ENCODE measurements around the gene PRKCB. TPM values are rescaled to one million over a fixed set of nuclear protein-coding genes. Genes with fewer than 3 reads are reported as not detected.

PRKCB gene
- total RNA-seq, 3 donors from 2014 or later = 1.3 to 5.3 (median 4.7) TPM

DNA sequence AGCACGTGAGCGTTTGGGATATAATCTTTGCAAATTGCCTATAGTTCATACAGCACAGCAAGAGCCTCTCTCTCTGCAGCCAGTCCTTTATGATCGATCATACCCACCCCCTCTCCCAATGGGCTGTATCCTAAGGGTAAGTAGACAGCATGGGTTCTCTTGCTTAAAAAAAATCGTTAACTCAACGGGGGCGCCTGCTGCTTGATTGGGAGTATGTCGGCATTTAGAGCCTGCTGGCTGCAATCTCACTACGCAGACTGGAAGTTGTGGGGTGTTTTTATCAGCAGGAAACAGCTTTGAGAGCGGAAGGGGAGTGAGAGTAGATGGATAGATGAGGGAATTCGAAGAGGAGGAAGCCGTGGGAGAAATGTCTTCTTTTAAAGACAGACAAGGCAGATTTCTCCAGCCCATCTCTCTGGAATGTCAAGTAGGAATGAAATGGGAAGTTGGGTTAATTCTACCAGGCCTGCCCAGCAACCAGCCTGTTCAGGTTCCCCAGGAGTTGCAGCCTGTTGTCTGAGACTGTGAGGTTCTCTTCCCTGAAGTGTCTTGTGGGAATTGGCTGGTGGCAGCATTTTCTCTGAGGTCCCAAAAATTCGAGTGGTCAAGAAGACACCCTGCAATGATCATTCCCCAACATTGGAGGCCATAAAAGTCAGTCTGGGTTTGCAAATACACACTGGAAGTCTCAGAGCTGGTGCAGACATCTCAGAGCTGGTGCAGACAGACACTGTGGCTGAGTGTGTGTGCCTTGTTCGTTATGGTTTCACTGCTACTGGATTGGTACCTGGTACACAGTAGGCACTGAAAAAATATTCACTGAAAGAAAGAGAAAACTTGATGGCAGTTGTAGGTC lies 65.6 kb downstream of the PRKCB start:
- no peak for DNase-seq (ENCODE audit: low spot score in 2 of 2)
- TF ChIP-seq POLR2AphosphoS5 (IDR thresholded peaks at IDR 0.05) = no peak
- TF ChIP-seq, protein P1, sequence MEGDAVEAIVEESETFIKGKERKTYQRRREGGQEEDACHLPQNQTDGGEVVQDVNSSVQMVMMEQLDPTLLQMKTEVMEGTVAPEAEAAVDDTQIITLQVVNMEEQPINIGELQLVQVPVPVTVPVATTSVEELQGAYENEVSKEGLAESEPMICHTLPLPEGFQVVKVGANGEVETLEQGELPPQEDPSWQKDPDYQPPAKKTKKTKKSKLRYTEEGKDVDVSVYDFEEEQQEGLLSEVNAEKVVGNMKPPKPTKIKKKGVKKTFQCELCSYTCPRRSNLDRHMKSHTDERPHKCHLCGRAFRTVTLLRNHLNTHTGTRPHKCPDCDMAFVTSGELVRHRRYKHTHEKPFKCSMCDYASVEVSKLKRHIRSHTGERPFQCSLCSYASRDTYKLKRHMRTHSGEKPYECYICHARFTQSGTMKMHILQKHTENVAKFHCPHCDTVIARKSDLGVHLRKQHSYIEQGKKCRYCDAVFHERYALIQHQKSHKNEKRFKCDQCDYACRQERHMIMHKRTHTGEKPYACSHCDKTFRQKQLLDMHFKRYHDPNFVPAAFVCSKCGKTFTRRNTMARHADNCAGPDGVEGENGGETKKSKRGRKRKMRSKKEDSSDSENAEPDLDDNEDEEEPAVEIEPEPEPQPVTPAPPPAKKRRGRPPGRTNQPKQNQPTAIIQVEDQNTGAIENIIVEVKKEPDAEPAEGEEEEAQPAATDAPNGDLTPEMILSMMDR (IDR thresholded peaks at IDR 0.05) = no peak
- TF ChIP-seq POLR2A (IDR thresholded peaks at IDR 0.05) = no peak
- no peaks in the 10 kb centered on the region for H3K4me1 ChIP-seq
- H3K27me3 ChIP-seq = no peaks in the 10 kb centered on the region
- no peaks in the 10 kb centered on the region for H3K9me3 ChIP-seq
- H3K36me3 ChIP-seq = no peaks in the 10 kb centered on the region
- no peak overlapping the region for H3K27ac ChIP-seq
- no peak overlapping the region for H3K4me3 ChIP-seq
- intact Hi-C loops (cut with DNase I; ENCODE audit: low total_unique reads) = no loop called here

DNA sequence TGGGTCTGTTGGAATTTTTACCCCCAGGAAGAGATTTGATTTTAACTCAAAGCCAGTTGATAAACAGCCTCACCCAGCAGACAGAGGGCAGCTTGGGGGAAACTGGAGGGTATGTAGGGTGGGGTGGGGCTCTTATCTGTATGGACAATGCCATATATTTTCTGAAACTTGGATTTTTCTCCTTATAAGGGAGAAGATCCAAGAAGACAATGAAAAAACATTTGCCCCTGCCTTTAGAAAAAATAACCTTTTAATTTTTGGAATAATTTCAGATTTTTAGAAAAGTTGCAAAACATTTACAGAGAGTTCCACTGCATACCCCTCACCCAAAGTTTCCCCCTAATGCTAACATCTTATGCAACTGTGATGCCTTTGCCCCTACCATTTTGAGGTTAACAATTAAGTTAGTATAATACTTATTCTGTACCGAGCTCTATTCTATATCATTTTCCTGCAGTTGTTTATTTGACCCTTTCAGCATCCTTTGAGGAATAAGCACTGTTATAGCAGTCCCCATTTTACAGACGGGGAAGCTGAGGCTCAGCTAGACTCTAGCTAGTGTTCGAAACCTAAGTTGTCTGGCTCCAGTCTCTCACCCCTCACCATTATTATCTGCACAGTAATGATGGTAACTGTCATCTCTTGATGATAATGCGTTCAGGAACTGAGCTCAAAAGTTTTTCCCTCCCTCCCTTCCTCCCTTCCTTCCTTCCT lies 66.4 kb downstream of the PRKCB start:
- TF ChIP-seq POLR2A (IDR thresholded peaks at IDR 0.05) (no peak), POLR2AphosphoS5 (IDR thresholded peaks at IDR 0.05) (no peak)
- TF ChIP-seq, protein P1 (IDR thresholded peaks at IDR 0.05) = no peak
- no peak overlapping the region for H3K4me3 ChIP-seq
- no peaks in the 10 kb centered on the region for H3K27me3 ChIP-seq
- H3K4me1 ChIP-seq = no peaks in the 10 kb centered on the region
- no peaks in the 10 kb centered on the region for H3K9me3 ChIP-seq
- H3K36me3 ChIP-seq = no peaks in the 10 kb centered on the region
- no peak overlapping the region for H3K27ac ChIP-seq
- intact Hi-C loops (cut with DNase I; ENCODE audit: low total_unique reads) = no loop called here
- DNase-seq (ENCODE audit: low spot score in 2 of 2) = no peak

DNA sequence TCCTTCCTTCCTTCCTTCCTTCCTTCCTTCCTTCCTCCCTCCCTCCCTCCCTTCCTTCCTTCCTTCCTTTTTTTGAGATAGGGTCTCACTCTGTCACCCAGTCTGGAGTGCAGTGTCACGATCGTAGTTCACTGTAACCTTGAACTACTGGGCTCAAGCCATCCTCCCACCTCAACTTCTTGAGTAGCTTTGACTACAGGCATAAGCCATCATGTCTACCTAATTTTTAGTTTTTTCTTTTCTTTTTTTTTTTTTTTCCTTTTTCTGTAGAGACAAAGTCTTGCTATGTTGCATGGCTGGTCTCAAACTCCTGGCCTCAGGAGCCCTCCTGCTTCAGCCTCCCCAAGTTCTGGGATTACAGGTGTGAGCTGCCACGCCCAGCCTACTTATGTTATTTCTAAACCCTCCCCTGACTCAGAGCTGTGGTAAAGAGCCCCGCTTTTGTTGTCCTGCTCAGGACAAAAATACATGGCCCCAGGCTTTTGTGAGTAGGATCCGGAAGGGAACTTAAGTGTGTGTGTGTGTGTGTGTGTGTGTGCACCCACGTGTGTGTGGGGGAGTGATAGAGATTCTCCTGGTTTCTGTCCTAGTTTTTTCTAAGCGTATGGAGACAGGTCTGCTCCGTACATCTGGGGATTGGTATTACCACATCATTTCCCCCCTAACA lies 67.1 kb downstream of the PRKCB start:
- Histone ChIP-seq H3K4me3 (no peak overlapping the region), H3K27ac (no peak overlapping the region), H3K4me1 (no peaks in the 10 kb centered on the region), H3K9me3 (no peaks in the 10 kb centered on the region), H3K27me3 (no peaks in the 10 kb centered on the region), H3K36me3 (no peaks in the 10 kb centered on the region)
- intact Hi-C loops (cut with DNase I; ENCODE audit: low total_unique reads) = no loop called here
- no peak for DNase-seq (ENCODE audit: low spot score in 2 of 2)
- TF ChIP-seq POLR2A (IDR thresholded peaks at IDR 0.05) (no peak), POLR2AphosphoS5 (IDR thresholded peaks at IDR 0.05) (no peak)
- TF ChIP-seq, protein P1 (IDR thresholded peaks at IDR 0.05) = no peak

DNA sequence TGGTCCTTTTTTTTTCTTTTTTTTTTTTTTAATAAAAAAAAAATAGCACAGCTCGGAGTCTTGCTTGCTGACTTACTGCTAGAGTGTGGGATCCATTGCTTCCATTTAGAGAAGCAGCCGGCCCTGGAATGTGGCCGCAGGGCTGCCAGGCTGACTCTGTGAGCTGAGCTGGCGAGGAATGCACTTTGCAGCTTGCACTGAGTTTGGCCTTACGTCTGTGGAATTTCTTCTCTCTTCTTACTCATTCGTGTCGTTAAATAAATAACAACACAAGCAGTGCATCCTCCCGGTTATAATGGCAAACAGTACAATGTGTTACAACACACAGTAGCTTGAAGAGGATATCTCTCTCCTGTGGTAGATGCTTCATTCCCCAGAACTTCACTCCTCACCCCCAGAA lies 69.2 kb downstream of the PRKCB start:
- Histone ChIP-seq H3K27me3 (no peaks in the 10 kb centered on the region), H3K4me3 (no peak overlapping the region), H3K36me3 (no peaks in the 10 kb centered on the region), H3K9me3 (no peaks in the 10 kb centered on the region), H3K4me1 (no peaks in the 10 kb centered on the region), H3K27ac (peak overlapping the region; percentile 29 to 52)
- DNase-seq (ENCODE audit: low spot score in 2 of 2) = peak in 1 of 2 donors; percentile 74
- no peak for TF ChIP-seq POLR2AphosphoS5 (IDR thresholded peaks at IDR 0.05)
- no peak for TF ChIP-seq POLR2A (IDR thresholded peaks at IDR 0.05)
- TF ChIP-seq, protein P1 (IDR thresholded peaks at IDR 0.05) = no peak
- intact Hi-C loops (cut with DNase I; ENCODE audit: low total_unique reads) = no loop called here
